Neural progenitor cell (in vitro differentiated cells): ENCODE results near the gene RTN4. TPM values are rescaled to one million over a fixed set of nuclear protein-coding genes. Genes with fewer than 3 reads are reported as not detected.
A peak's percentile ranks its signal among the peaks of the same experiment; 100 is the strongest.

Experiments used
- DNase-seq: peaks from one replicate; pipeline ENCODE4 v3.0.0-alpha.2; 2016; ENCODE audit warnings: low spot score
- H2AFZ ChIP-seq: fragments of 200-600 bp; sonication (generic); replicated peaks from 2 replicates; pipeline ENCODE4 v1.6.1; 2016; ENCODE audit warnings: antibody characterized with exemption
- H3F3A ChIP-seq: fragments of 200-600 bp; sonication (generic); 2 replicates; pipeline ENCODE4 v1.6.1; 2016; ENCODE audit warnings: antibody characterized with exemption, low read depth
- H3K27ac ChIP-seq: fragments of 200-600 bp; sonication (generic); 2 replicates; pipeline ENCODE4 v1.5.1; 2016; ENCODE audit warnings: mild to moderate bottlenecking
- H3K27me3 ChIP-seq: fragments of 200-600 bp; sonication (generic); 2 replicates; pipeline ENCODE4 v1.6.1; 2016; ENCODE audit warnings: mild to moderate bottlenecking, moderate library complexity
- H3K36me3 ChIP-seq: fragments of 200-600 bp; sonication (generic); 2 replicates; pipeline ENCODE4 v1.5.1; 2016
- H3K4me1 ChIP-seq: fragments of 200-600 bp; sonication (generic); 2 replicates; pipeline ENCODE4 v1.6.1; 2016; ENCODE audit warnings: mixed run types
- H3K4me2 ChIP-seq: fragments of 200-600 bp; sonication (generic); 2 replicates; pipeline ENCODE4 v1.6.1; 2016
- H3K4me3 ChIP-seq: fragments of 200-600 bp; sonication (generic); 2 replicates; pipeline ENCODE4 v1.5.1; 2016
- H3K79me2 ChIP-seq: fragments of 200-600 bp; sonication (generic); 2 replicates; pipeline ENCODE4 v1.6.1; 2016; ENCODE audit warnings: low read depth
- H3K9ac ChIP-seq: fragments of 200-600 bp; sonication (generic); 2 replicates; pipeline ENCODE4 v1.6.1; 2016
- H3K9me3 ChIP-seq: fragments of 200-600 bp; sonication (generic); 2 replicates; pipeline ENCODE4 v1.5.1; 2016; ENCODE audit warnings: low read depth
- H4K20me1 ChIP-seq: fragments of 200-600 bp; sonication (generic); 2 replicates; pipeline ENCODE4 v1.6.1; 2016; ENCODE audit warnings: low read depth
- H3K27ac Mint-ChIP-seq: 3 replicates; pipeline ENCODE4 v1.8.0; 2021; ENCODE audit warnings: mixed read lengths
- H3K27me3 Mint-ChIP-seq: 2 replicates; pipeline ENCODE4 v1.8.0; 2022; ENCODE audit warnings: low read depth, mild to moderate bottlenecking, inconsistent platforms, moderate library complexity, mixed read lengths; ENCODE audit not compliant: insufficient read depth
- H3K36me3 Mint-ChIP-seq: 3 replicates; pipeline ENCODE4 v1.8.0; 2021; ENCODE audit warnings: mixed read lengths
- H3K4me1 Mint-ChIP-seq: 3 replicates; pipeline ENCODE4 v1.8.0; 2021; ENCODE audit warnings: mixed read lengths
- H3K4me3 Mint-ChIP-seq: 3 replicates; pipeline ENCODE4 v1.8.0; 2021; ENCODE audit warnings: mild to moderate bottlenecking, moderate library complexity, mixed read lengths
- H3K9me3 Mint-ChIP-seq: 3 replicates; pipeline ENCODE4 v1.8.0; 2020; ENCODE audit warnings: mixed read lengths
- EZH2 ChIP-seq: fragments of 200-600 bp; sonication (generic); IDR thresholded peaks from 2 replicates; pipeline ENCODE4 v1.6.1; 2017; ENCODE audit warnings: antibody characterized with exemption, mild to moderate bottlenecking, moderate library complexity
- EZH2phosphoT487 ChIP-seq: fragments of 200-600 bp; sonication (generic); IDR thresholded peaks from 2 replicates; pipeline ENCODE4 v1.6.1; 2017; ENCODE audit warnings: antibody characterized with exemption
- total RNA-seq: library from RNA; depleted of rRNA; stranded (reverse); fragments of >200 nt; gene quantifications from 2 replicates; pipeline ENCODE4 v1.2.3, GENCODE V29; 2015; ENCODE audit warnings: low replicate concordance
- TF ChIP-seq, protein P1 (sequence below): fragments of 200-600 bp; sonication (generic); IDR thresholded peaks from 2 replicates; pipeline ENCODE4 v1.5.1; 2017; ENCODE audit warnings: antibody characterized with exemption, mild to moderate bottlenecking

RTN4 gene
- total RNA-seq, 1 donor from 2014 or later, result 157 TPM

DNA sequence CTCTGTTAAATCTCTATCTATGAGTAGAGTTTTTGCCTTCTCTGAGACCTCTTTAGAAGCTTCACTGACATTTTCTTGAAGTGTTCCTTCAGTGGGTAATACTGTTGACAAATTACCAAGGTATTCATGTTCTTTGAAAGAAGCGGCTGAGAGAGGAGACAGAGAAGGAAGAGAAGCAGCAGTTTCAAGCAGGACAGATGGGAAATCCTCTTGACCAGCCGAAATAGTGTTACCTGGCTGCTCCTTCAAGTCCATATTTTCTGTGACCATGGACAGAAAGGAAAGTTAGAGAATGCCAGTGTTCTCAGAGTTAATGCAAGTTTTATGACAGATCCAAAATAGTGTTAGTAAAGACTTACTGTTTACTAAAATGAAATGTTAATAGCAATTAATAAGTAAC lies 23.0 kb downstream of the RTN4 start:
- no peaks in the 10 kb centered on the region for H3K9me3 ChIP-seq
- peaks cover 6% of the 10 kb centered on the region for H3K4me1 ChIP-seq
- Mint-ChIP-seq H3K4me3 (no peak overlapping the region), H3K27me3 (peaks cover 4% of the 10 kb centered on the region), H3K27ac (no peak overlapping the region), H3K36me3 (peaks cover 19% of the 10 kb centered on the region), H3K9me3 (peaks cover 13% of the 10 kb centered on the region), H3K4me1 (no peaks in the 10 kb centered on the region)
- H3K27ac ChIP-seq, result peak overlapping the region; percentile 19
- DNase-seq, result no peak
- H3F3A ChIP-seq, result peaks cover 13% of the 10 kb centered on the region
- H3K9ac ChIP-seq, result no peak overlapping the region
- peaks cover 37% of the 10 kb centered on the region for H4K20me1 ChIP-seq
- no peak overlapping the region for H2AFZ ChIP-seq
- H3K27me3 ChIP-seq, result no peaks in the 10 kb centered on the region
- H3K4me3 ChIP-seq, result no peak overlapping the region
- H3K79me2 ChIP-seq, result peaks cover 100% of the 10 kb centered on the region
- TF ChIP-seq, protein P1, sequence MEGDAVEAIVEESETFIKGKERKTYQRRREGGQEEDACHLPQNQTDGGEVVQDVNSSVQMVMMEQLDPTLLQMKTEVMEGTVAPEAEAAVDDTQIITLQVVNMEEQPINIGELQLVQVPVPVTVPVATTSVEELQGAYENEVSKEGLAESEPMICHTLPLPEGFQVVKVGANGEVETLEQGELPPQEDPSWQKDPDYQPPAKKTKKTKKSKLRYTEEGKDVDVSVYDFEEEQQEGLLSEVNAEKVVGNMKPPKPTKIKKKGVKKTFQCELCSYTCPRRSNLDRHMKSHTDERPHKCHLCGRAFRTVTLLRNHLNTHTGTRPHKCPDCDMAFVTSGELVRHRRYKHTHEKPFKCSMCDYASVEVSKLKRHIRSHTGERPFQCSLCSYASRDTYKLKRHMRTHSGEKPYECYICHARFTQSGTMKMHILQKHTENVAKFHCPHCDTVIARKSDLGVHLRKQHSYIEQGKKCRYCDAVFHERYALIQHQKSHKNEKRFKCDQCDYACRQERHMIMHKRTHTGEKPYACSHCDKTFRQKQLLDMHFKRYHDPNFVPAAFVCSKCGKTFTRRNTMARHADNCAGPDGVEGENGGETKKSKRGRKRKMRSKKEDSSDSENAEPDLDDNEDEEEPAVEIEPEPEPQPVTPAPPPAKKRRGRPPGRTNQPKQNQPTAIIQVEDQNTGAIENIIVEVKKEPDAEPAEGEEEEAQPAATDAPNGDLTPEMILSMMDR, result no peak
- no peak for TF ChIP-seq EZH2phosphoT487
- no peak for TF ChIP-seq EZH2
- peaks cover 3% of the 10 kb centered on the region for H3K36me3 ChIP-seq
- no peak overlapping the region for H3K4me2 ChIP-seq

DNA sequence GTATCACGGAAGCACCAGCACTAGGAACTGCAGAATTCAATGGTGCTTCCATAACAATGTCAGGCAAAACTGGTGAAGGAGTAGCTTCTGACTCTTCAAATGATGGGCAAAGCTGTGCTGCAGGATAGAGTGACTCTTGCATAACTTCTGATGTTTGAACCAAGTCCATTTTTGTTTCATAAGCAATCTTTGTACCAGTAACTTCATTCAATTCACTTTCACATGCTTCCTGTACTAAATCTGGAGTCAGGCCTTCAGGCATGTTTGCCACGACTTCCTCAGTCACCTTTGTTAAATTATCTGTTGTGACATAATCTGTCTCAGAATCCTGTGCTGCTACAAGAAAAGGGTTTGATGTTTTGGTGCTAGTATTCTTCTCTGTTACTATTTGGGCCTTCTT lies 24.0 kb downstream of the RTN4 start:
- H3K9me3 Mint-ChIP-seq, result peaks cover 7% of the 10 kb centered on the region
- peaks cover 2% of the 10 kb centered on the region for H3K27me3 Mint-ChIP-seq
- H3K4me3 Mint-ChIP-seq, result no peak overlapping the region
- H3K27ac ChIP-seq, result no peak overlapping the region
- H3K36me3 ChIP-seq, result peaks cover 3% of the 10 kb centered on the region
- H3K36me3 Mint-ChIP-seq, result peaks cover 16% of the 10 kb centered on the region
- no peaks in the 10 kb centered on the region for H3K9me3 ChIP-seq
- H3K27ac Mint-ChIP-seq, result no peak overlapping the region
- no peak overlapping the region for H3K4me2 ChIP-seq
- H4K20me1 ChIP-seq, result peaks cover 36% of the 10 kb centered on the region
- TF ChIP-seq EZH2phosphoT487 (no peak), EZH2 (no peak)
- TF ChIP-seq, protein P1, result no peak
- H3K27me3 ChIP-seq, result no peaks in the 10 kb centered on the region
- peaks cover 13% of the 10 kb centered on the region for H3F3A ChIP-seq
- no peak overlapping the region for H2AFZ ChIP-seq
- H3K4me1 Mint-ChIP-seq, result no peaks in the 10 kb centered on the region
- H3K4me1 ChIP-seq, result peaks cover 6% of the 10 kb centered on the region
- DNase-seq, result no peak
- no peak overlapping the region for H3K4me3 ChIP-seq
- no peak overlapping the region for H3K9ac ChIP-seq
- peaks cover 100% of the 10 kb centered on the region for H3K79me2 ChIP-seq

DNA sequence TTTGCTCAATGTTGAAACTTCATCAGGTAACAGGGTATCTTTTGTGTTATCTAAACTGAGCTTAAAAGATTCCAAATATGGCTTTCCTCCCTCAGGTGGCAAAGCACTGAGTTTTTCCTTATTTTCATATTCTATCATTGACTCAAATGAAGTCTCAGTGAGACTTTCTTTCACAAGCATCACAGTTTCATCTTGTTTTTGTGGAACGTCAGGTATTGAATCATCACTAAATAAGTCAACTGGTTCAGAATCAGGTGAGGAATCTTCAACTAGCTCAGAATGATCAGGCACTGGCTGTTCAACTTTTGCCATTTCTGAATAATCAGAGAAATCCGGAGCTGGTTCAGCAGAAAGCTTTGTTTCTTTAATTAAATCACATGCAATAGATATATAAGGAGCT lies 24.6 kb downstream of the RTN4 start:
- Histone ChIP-seq H3F3A (peaks cover 13% of the 10 kb centered on the region), H3K4me1 (peaks cover 6% of the 10 kb centered on the region), H3K4me2 (no peak overlapping the region), H3K9ac (no peak overlapping the region), H3K9me3 (no peaks in the 10 kb centered on the region), H3K27ac (no peak overlapping the region), H3K4me3 (no peak overlapping the region), H3K27me3 (no peaks in the 10 kb centered on the region), H3K79me2 (peaks cover 100% of the 10 kb centered on the region), H4K20me1 (peaks cover 36% of the 10 kb centered on the region), H3K36me3 (peaks cover 3% of the 10 kb centered on the region), H2AFZ (no peak overlapping the region)
- TF ChIP-seq EZH2phosphoT487 (no peak), EZH2 (no peak)
- TF ChIP-seq, protein P1, result no peak
- no peak for DNase-seq
- Mint-ChIP-seq H3K9me3 (peaks cover 4% of the 10 kb centered on the region), H3K36me3 (peaks cover 20% of the 10 kb centered on the region), H3K27me3 (no peaks in the 10 kb centered on the region), H3K27ac (no peak overlapping the region), H3K4me3 (no peak overlapping the region), H3K4me1 (no peaks in the 10 kb centered on the region)
